Liver (tissue), 9 donors: ENCODE measurements around the gene RAVER2. TPM values are rescaled to one million over a fixed set of nuclear protein-coding genes. Genes with fewer than 3 reads are reported as not detected.

Experiments used
- DNase-seq: peaks from one replicate; pipeline ENCODE4 v3.0.0-alpha.2; 2017; ENCODE audit warnings: low spot score
- H3K27ac ChIP-seq, 2 donors: one replicate each; pipeline ENCODE4 v1.7.0; 2013; ENCODE audit warnings: inconsistent platforms in 2 of 2, low read length in 2 of 2, control low read depth in 1 of 2, low read depth in 1 of 2, mild to moderate bottlenecking in 1 of 2
- H3K27me3 ChIP-seq, 4 donors: one replicate each; pipeline versions ENCODE4 v1.6.1 to v1.7.0; 2013; ENCODE audit warnings: low read length in 3 of 4, inconsistent platforms in 1 of 4, mild to moderate bottlenecking in 1 of 4, moderate library complexity in 1 of 4; ENCODE audit not compliant: control insufficient read depth in 4 of 4, insufficient read depth in 4 of 4
- H3K36me3 ChIP-seq, 4 donors: one replicate each; pipeline versions ENCODE4 v1.6.1 to v1.7.0; 2013; ENCODE audit warnings: low read length in 3 of 4, mild to moderate bottlenecking in 3 of 4, low read depth in 1 of 4, moderate library complexity in 1 of 4; ENCODE audit not compliant: control insufficient read depth in 4 of 4, insufficient read depth in 3 of 4
- H3K4me1 ChIP-seq, 4 donors: one replicate each; pipeline versions ENCODE4 v1.6.1 to v1.7.0; 2013; ENCODE audit warnings: low read length in 3 of 4, mild to moderate bottlenecking in 3 of 4, moderate library complexity in 1 of 4; ENCODE audit not compliant: control insufficient read depth in 4 of 4, insufficient read depth in 4 of 4
- H3K4me3 ChIP-seq, 3 donors: one replicate each; pipeline versions ENCODE4 v1.6.1 to v1.7.0; 2013; ENCODE audit warnings: low read length in 3 of 3, control low read depth in 1 of 3, low read depth in 1 of 3, mild to moderate bottlenecking in 1 of 3
- H3K9ac ChIP-seq, 2 donors: one replicate each; pipeline ENCODE4 v1.7.0; 2013; ENCODE audit warnings: low read length in 2 of 2, mild to moderate bottlenecking in 2 of 2, moderate library complexity in 2 of 2, control low read depth in 1 of 2, low read depth in 1 of 2
- H3K9me3 ChIP-seq, 4 donors: one replicate each; pipeline versions ENCODE4 v1.6.1 to v1.7.0; 2013; ENCODE audit warnings: low read length in 3 of 4; ENCODE audit not compliant: control insufficient read depth in 4 of 4
- ATF3 ChIP-seq: IDR thresholded peaks from 2 replicates; pipeline ENCODE4 v1.6.1; 2016; ENCODE audit warnings: antibody characterized with exemption
- CTCF ChIP-seq: fragments of 150-350 bp; IDR thresholded peaks from 2 replicates; pipeline ENCODE4 v1.5.1; 2017; ENCODE audit warnings: improper control_type of control experiment, low read depth, low read length; ENCODE audit not compliant: missing input control
- EGR1 ChIP-seq, 2 donors: IDR thresholded peaks; 2 replicates each; pipeline ENCODE4 v1.6.1; 2016 to 2018; ENCODE audit warnings: antibody characterized with exemption in 2 of 2, low read depth in 2 of 2
- FOXA1 ChIP-seq: IDR thresholded peaks from 2 replicates; pipeline ENCODE4 v1.6.1; 2016; ENCODE audit warnings: antibody characterized with exemption
- FOXA2 ChIP-seq: IDR thresholded peaks from 2 replicates; pipeline ENCODE4 v1.6.1; 2016; ENCODE audit warnings: antibody characterized with exemption
- HNF4A ChIP-seq, 2 donors: conservative IDR thresholded peaks; 2 replicates each; pipeline ENCODE4 v1.6.1; 2016; ENCODE audit warnings: antibody characterized with exemption in 2 of 2, mild to moderate bottlenecking in 2 of 2
- HNF4G ChIP-seq: IDR thresholded peaks from 2 replicates; pipeline ENCODE4 v1.6.1; 2016; ENCODE audit warnings: antibody characterized with exemption
- MAX ChIP-seq: IDR thresholded peaks from 2 replicates; pipeline ENCODE4 v1.6.1; 2016; ENCODE audit warnings: antibody characterized with exemption
- NR2F2 ChIP-seq: IDR thresholded peaks from 2 replicates; pipeline ENCODE4 v1.6.1; 2016; ENCODE audit warnings: antibody characterized with exemption
- RAD21 ChIP-seq, 2 donors: IDR thresholded peaks; 2 replicates each; pipeline ENCODE4 v1.6.1; 2016; ENCODE audit warnings: antibody characterized with exemption in 2 of 2, mild to moderate bottlenecking in 2 of 2
- REST ChIP-seq: IDR thresholded peaks from 2 replicates; pipeline ENCODE4 v1.6.1; 2016; ENCODE audit warnings: antibody characterized with exemption, mild to moderate bottlenecking
- RXRA ChIP-seq, 2 donors: IDR thresholded peaks; 2 replicates each; pipeline ENCODE4 v1.6.1; 2017 to 2018; ENCODE audit warnings: antibody characterized with exemption in 2 of 2, mild to moderate bottlenecking in 1 of 2
- SP1 ChIP-seq: IDR thresholded peaks from 2 replicates; pipeline ENCODE4 v1.6.1; 2018; ENCODE audit warnings: antibody characterized with exemption, mild to moderate bottlenecking
- TAF1 ChIP-seq: conservative IDR thresholded peaks from 2 replicates; pipeline ENCODE4 v1.6.1; 2016; ENCODE audit warnings: antibody characterized with exemption, mild to moderate bottlenecking
- YY1 ChIP-seq: IDR thresholded peaks from 2 replicates; pipeline ENCODE4 v1.6.1; 2016; ENCODE audit warnings: antibody characterized with exemption, mild to moderate bottlenecking
- ZBTB33 ChIP-seq: IDR thresholded peaks from 2 replicates; pipeline ENCODE4 v1.6.1; 2016; ENCODE audit warnings: antibody characterized with exemption
- whole genome bisulfite sequencing: extraction: QIAGEN DNeasy Blood & Tissue Kit; methylation state at CpG from one replicate; pipeline ENCODE4 v1.1.7; 2013; 5-methylcytosine and 5-hydroxymethylcytosine counted together
- polyA plus RNA-seq, 2 donors: library from polyadenylated mRNA; stranded (reverse) in 1 of 2; unstranded in 1 of 2; fragments of 200-250 nt in 1 of 2; fragments of >200 nt in 1 of 2; fragmentation: Nextera tagmentation in 1 of 2; extraction: Ambion mirVana in 1 of 2; gene quantifications; one replicate each; pipeline versions ENCODE4 v1.2.1 to v1.2.3, GENCODE V29; 2013 to 2015
- total RNA-seq, 2 donors: library from RNA; depleted of rRNA; stranded (reverse); fragments of >200 nt; gene quantifications; one replicate each; pipeline ENCODE4 v1.2.3, GENCODE V29; 2014
- donor health status: healthy.
- donor health status: healthy.
- donor health status: healthy.
- donor health status: healthy.
- donor health status: healthy.

Gene RAVER2
- total and polyA plus RNA-seq, 4 donors: 0.40 to 6.7 (median 0.96) TPM

- H3K36me3 ChIP-seq: peaks cover 0 to 60% (median 42%) of the 10 kb centered on the region in 4 donors
- H3K27me3 ChIP-seq: no peaks in the 10 kb centered on the region
- no peak for DNase-seq
- H3K4me1 ChIP-seq: no peaks in the 10 kb centered on the region
- no peaks in the 10 kb centered on the region for H3K9me3 ChIP-seq
- no peak overlapping the region for H3K27ac ChIP-seq
- TF ChIP-seq SP1 (no peak), RAD21 (IDR thresholded peaks at IDR 0.05) (no peak), MAX (no peak), YY1 (no peak), NR2F2 (no peak), FOXA2 (no peak), FOXA1 (no peak), EGR1 (IDR thresholded peaks at IDR 0.05; ENCODE audit: low read depth in 2 of 2) (no peak), TAF1 (no peak), ZBTB33 (no peak), ATF3 (no peak), HNF4A (conservative IDR thresholded peaks at IDR 0.05) (no peak), CTCF (no peak)
- no peak overlapping the region for H3K9ac ChIP-seq
- WGBS: 100% methylated on average over 1 of the region's 1 CpG
- no peak overlapping the region for H3K4me3 ChIP-seq
Observed at GRCh38 chr1:64872067-64872466, 127.2 kb downstream of the RAVER2 start.

- Histone ChIP-seq H3K4me1 (no peaks in the 10 kb centered on the region), H3K27ac (no peak overlapping the region), H3K9me3 (no peaks in the 10 kb centered on the region), H3K36me3 (peaks cover 0 to 62% (median 47%) of the 10 kb centered on the region in 4 donors), H3K27me3 (no peaks in the 10 kb centered on the region), H3K9ac (no peak overlapping the region), H3K4me3 (no peak overlapping the region)
- 96% methylated on average over 9 of the region's 9 CpGs for WGBS
- no peak for DNase-seq
- TF ChIP-seq HNF4G (no peak), SP1 (no peak), RXRA (IDR thresholded peaks at IDR 0.05) (no peak), ATF3 (no peak), YY1 (no peak), MAX (no peak), REST (no peak), EGR1 (IDR thresholded peaks at IDR 0.05; ENCODE audit: low read depth in 2 of 2) (no peak), NR2F2 (no peak), CTCF (no peak), ZBTB33 (no peak), FOXA2 (no peak), HNF4A (conservative IDR thresholded peaks at IDR 0.05) (no peak), FOXA1 (no peak)
Observed at GRCh38 chr1:64873576-64873975, 128.7 kb downstream of the RAVER2 start.
